Upper lobe of right lung (tissue), 1 donor: ENCODE results near the gene ZG16. TPM values are rescaled to one million over a fixed set of nuclear protein-coding genes. Genes with fewer than 3 reads are reported as not detected.

Experiments used
- ATAC-seq: fragments of 200-7000 bp; cut with Tn5 transposase; one replicate; pipeline ENCODE4 v1.9.1; 2020; ENCODE audit warnings: mild to moderate bottlenecking, moderate library complexity
- DNase-seq: peaks from one replicate; pipeline ENCODE4 v3.0.0-alpha.2; 2020
- H3K27ac ChIP-seq: fragments of 200-600 bp; one replicate; pipeline ENCODE4 v1.8.0; 2022
- H3K27me3 ChIP-seq: fragments of 200-600 bp; one replicate; pipeline ENCODE4 v1.8.0; 2022; ENCODE audit warnings: mild to moderate bottlenecking
- H3K36me3 ChIP-seq: fragments of 200-600 bp; one replicate; pipeline ENCODE4 v1.8.0; 2022
- H3K4me1 ChIP-seq: fragments of 200-600 bp; one replicate; pipeline ENCODE4 v1.8.0; 2022
- H3K4me3 ChIP-seq: fragments of 200-600 bp; one replicate; pipeline ENCODE4 v1.8.0; 2022; ENCODE audit warnings: mild to moderate bottlenecking
- H3K9me3 ChIP-seq: fragments of 200-600 bp; one replicate; pipeline ENCODE4 v1.8.0; 2022
- intact Hi-C: fragments of 100-400 bp; cut with DNase I; formaldehyde crosslinking; loops from one replicate; pipeline ENCODE4 v1.11.0; 2022
- total RNA-seq: library from RNA; stranded (reverse); fragmentation: NEBNext Ultra II Directional; extraction: Animal tissue kit (Norgen Biotek cat#: 25700); gene quantifications from one replicate; pipeline ENCODE4 v1.2.1, GENCODE V29; 2021
- TF ChIP-seq, protein P1 (sequence below): fragments of 200-600 bp; IDR thresholded peaks from one replicate; pipeline ENCODE4 v1.8.0; 2022; ENCODE audit warnings: antibody characterized with exemption
- donor health status: DM: no; HTN: yes; CAD: no; lungs with severe emphysema.

Gene ZG16
- total RNA-seq, 1 donor from 2014 or later = not detected

GRCh38 chr16:29826342-29826695, 48.3 kb downstream of the ZG16 start:
- TF ChIP-seq, protein P1, sequence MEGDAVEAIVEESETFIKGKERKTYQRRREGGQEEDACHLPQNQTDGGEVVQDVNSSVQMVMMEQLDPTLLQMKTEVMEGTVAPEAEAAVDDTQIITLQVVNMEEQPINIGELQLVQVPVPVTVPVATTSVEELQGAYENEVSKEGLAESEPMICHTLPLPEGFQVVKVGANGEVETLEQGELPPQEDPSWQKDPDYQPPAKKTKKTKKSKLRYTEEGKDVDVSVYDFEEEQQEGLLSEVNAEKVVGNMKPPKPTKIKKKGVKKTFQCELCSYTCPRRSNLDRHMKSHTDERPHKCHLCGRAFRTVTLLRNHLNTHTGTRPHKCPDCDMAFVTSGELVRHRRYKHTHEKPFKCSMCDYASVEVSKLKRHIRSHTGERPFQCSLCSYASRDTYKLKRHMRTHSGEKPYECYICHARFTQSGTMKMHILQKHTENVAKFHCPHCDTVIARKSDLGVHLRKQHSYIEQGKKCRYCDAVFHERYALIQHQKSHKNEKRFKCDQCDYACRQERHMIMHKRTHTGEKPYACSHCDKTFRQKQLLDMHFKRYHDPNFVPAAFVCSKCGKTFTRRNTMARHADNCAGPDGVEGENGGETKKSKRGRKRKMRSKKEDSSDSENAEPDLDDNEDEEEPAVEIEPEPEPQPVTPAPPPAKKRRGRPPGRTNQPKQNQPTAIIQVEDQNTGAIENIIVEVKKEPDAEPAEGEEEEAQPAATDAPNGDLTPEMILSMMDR = no peak
- H3K36me3 ChIP-seq = peaks cover 15% of the 10 kb centered on the region
- no peaks in the 10 kb centered on the region for H3K27me3 ChIP-seq
- intact Hi-C loops = no loop called here
- no peaks in the 10 kb centered on the region for H3K9me3 ChIP-seq
- H3K4me1 ChIP-seq = peaks cover 64% of the 10 kb centered on the region
- ATAC-seq = no peak
- H3K27ac ChIP-seq = peak overlapping the region; percentile 93
- no peak for DNase-seq
- H3K4me3 ChIP-seq = no peak overlapping the region

DNA sequence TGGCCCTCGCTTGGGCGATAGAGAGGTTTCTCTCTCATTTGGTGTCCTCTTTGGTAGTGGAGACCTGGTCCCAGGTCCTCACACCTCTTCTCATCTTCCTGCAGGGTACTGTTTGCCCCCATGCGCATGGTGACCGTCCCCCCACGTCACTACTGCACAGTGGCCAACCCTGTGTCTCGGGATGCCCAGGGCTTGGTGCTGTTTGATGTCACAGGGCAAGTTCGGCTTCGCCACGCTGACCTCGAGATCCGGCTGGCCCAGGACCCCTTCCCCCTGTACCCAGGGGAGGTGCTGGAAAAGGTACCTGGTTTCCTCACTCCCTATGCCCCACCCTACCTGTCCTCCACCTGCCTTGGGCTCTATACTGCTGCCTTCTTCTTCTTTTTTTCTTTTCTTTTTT, 52.7 kb downstream of the ZG16 start:
- intact Hi-C loops = no loop called here
- ATAC-seq (no peak), DNase-seq (no peak)
- Histone ChIP-seq H3K36me3 (peaks cover 59% of the 10 kb centered on the region), H3K27me3 (no peaks in the 10 kb centered on the region), H3K4me3 (no peak overlapping the region), H3K27ac (no peak overlapping the region), H3K4me1 (peaks cover 22% of the 10 kb centered on the region), H3K9me3 (no peaks in the 10 kb centered on the region)
- TF ChIP-seq, protein P1 = no peak

- TF ChIP-seq, protein P1 = no peak
- Histone ChIP-seq H3K27me3 (no peaks in the 10 kb centered on the region), H3K27ac (no peak overlapping the region), H3K4me1 (peaks cover 15% of the 10 kb centered on the region), H3K36me3 (peaks cover 66% of the 10 kb centered on the region), H3K9me3 (no peaks in the 10 kb centered on the region), H3K4me3 (no peak overlapping the region)
- no peak for DNase-seq
- ATAC-seq = peak; percentile 14
- intact Hi-C loops = no loop called here
Measured at GRCh38 chr16:29831490-29831889, 53.4 kb downstream of the ZG16 start.

Other genes starting within 250 kb of the ZG16 start
- 70.7 TPM for gene SPN, start 115.0 kb upstream of the ZG16 start, total RNA-seq
- gene QPRT, start 99.1 kb upstream of the ZG16 start, total RNA-seq = 15.0 TPM
- 7.3 TPM for gene C16orf54, start 32.3 kb upstream of the ZG16 start, total RNA-seq
- gene KIF22, start 12.5 kb downstream of the ZG16 start, total RNA-seq = 19.8 TPM
- gene MAZ, start 28.3 kb downstream of the ZG16 start, total RNA-seq = 148 TPM
- gene PRRT2, start 33.9 kb downstream of the ZG16 start, total RNA-seq = 2.7 TPM
- gene PAGR1, start 37.9 kb downstream of the ZG16 start, total RNA-seq = 15.2 TPM
- gene MVP, start 42.2 kb downstream of the ZG16 start, total RNA-seq = 247 TPM
- 83.2 TPM for gene CDIPT, start 85.0 kb downstream of the ZG16 start, total RNA-seq
- 11.9 TPM for gene SEZ6L2, start 121.3 kb downstream of the ZG16 start, total RNA-seq
- 4.4 TPM for gene ASPHD1, start 122.2 kb downstream of the ZG16 start, total RNA-seq
- gene KCTD13, start 148.0 kb downstream of the ZG16 start, total RNA-seq = 23.5 TPM
- 133 TPM for gene TMEM219, start 183.8 kb downstream of the ZG16 start, total RNA-seq
- gene TAOK2, start 195.6 kb downstream of the ZG16 start, total RNA-seq = 75.4 TPM
- gene HIRIP3, start 217.4 kb downstream of the ZG16 start, total RNA-seq = 20.3 TPM
- gene INO80E, start 218.0 kb downstream of the ZG16 start, total RNA-seq = 65.3 TPM
- gene DOC2A, start 232.8 kb downstream of the ZG16 start, total RNA-seq = 2.6 TPM
- not detected for gene C16orf92, start 244.9 kb downstream of the ZG16 start, total RNA-seq